Smooth muscle cell of trachea (primary cell): ENCODE measurements around the gene FAM120A. TPM values are rescaled to one million over a fixed set of nuclear protein-coding genes. Genes with fewer than 3 reads are reported as not detected.

Experiments used
- total RNA-seq: library from RNA; depleted of rRNA; stranded (reverse); fragments of >200 nt; gene quantifications from 2 replicates; pipeline ENCODE4 v1.2.1, GENCODE V29; 2014

FAM120A gene
- total RNA-seq, result 115 and 153 TPM in 2 replicates

DNA sequence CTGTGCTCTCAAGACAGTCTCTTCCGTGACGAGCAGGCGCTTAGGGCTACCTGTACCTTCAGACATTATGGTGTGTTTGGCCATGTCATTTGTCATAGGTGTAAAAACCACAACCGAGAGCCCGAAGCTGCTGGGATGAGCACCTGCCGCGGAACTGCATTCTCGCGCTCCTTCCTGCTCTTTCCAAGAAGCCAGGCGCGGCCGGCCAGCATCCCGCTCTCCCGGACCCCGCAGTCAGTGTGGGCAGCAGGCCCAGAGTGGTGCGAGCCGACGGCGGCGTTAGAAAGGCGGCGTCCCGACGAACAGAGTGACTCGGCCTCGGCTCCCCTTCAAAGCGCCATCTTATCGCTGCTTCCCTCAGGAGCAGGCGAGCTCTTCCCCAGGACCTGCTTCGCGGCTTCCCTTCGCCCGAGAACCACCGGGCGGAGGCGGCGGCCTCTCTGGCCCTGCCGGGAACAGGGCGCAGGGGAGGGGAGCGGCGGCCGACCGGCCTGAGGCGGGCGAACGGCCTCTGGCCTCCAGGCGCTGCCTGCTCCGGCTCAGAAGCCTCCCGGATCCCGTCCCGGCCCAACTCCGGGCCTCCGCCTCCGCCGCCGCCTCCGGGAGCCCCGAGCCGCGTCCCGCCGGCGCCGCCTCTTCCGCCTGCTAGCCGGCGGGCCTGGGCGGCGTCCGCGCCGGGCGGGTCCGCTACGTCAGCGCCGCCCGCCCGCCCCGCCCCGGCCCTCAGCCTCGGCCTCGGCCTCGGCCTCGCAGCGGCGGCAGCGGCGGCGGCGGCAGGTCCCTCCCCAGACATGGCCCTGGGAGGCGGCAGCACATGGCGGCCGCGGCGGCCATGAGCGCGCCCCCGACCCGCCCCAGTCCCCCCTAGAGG is at the start of gene FAM120A:
Gene FAM120A (plus strand): TSS at position 741 of the 871 bp plus-strand sequence. CDS start 231 bp downstream, outside the sequence.

DNA sequence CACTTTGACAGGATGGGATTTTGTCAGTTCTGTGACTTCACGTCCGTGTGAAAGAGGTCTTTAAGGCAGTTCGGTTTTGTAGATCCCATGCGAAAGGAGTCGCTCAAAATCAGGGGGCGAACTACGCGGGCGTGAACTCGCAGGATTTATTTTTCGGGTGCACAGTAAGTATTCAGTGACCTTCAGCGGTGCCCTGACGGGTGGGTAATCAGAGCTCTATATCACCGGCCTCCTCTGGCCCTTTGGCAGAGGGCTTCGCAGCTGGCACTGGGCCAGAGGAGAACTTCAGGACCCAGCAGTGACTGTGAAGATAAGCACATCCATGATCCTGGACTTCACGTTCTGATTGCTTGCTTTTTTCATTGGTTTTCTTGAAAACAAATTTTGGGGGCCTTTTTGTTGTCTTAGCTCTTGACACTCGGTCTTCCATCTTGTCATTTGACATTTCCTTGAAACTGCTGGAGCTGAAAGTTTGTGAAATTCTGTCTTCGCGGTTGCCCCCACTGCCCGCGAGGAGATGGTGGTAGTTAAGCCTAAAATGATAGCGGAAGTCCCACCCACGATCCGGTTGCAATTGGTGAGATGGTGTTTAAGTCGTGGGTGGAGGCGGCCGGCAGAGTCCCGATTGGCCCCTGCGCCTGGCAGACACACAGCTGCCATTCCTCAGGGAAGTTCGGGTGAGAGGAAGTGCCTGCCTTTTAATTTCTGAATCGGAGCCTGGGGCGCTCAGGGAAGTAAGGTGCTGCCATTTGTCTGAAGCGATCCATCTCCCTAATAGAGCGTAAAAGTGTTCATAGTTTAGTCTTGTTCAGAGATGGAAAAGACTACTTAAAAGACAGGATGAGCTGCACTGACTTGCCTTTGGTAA is 1.8 kb downstream of the FAM120A start, which contains the start of gene FAM120AOS:
Gene FAM120AOS (minus strand): TSS at position 535 of the 868 bp plus-strand sequence. CDS start 872 bp downstream, outside the sequence.

GRCh38 chr9:93576258-93577077 is 125.0 kb downstream of the FAM120A start, which contains the start of gene PHF2:
Gene PHF2, plus strand, starts transcription at chr9:93576584. Its CDS starts 190 bp downstream, at chr9:93576774.

Other genes with a start within 250 kb of the FAM120A start
- 37.4 and 43.5 TPM in 2 replicates for gene FAM120AOS, start 1.9 kb downstream of the FAM120A start, total RNA-seq
- gene PHF2, start 124.9 kb downstream of the FAM120A start, total RNA-seq, result 11.6 and 17.0 TPM in 2 replicates